ENCODE data around the gene PEX5L. TPM values are rescaled to one million over a fixed set of nuclear protein-coding genes. Genes with fewer than 3 reads are reported as not detected.

Gene PEX5L
- total RNA-seq, 2 donors from 2014 or later: 1.1 to 1.5 TPM

DNA sequence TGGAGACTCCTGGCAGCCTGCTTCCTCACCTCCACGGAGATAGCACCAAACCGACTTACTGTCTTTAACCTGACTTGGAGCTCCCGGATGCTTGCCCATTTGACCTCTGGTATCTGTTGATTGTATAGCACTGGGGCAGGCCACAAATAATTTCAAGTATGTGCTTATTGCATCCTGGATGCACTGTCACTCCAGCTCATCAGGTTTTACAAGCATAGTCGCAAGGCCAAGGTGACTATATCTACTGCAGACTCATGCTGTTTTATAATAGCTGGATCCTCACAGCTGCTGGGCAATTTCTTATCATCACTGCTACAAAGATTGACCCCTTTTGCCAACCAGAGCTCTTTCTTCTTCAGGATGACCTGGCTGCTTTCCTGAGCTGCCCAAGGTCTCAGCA is 45.6 kb downstream of the PEX5L start:
- Mint-ChIP-seq H3K36me3 (no peaks in the 10 kb centered on the region), H3K4me3 (no peak overlapping the region), H3K27ac (no peak overlapping the region), H3K4me1 (ENCODE audit: low read depth in 2 of 2) (no peaks in the 10 kb centered on the region), H3K27me3 (peaks cover 0 to 2% of the 10 kb centered on the region in 2 donors), H3K9me3 (peaks cover 6% of the 10 kb centered on the region)
- ATAC-seq: no peak
- no peak for DNase-seq (ENCODE audit: low spot score)

DNA sequence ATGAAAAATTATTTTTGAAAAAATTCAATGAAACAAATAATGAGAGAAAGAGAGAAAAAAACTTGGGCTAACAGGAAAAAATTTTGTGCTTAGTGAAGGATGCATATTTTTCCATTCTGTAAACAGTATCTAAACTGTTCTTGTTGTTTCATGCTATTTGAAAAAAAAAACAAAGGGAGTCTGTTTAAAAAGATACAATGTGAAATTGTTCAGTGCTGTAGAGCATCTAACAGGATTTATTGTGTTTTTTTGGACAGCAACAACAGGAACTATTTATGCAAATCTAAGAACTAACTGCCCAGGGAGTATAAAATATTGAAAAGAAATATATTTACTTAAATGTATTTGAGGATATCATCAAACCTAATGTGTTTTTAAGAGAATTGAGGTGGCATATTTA is 55.1 kb downstream of the PEX5L start:
- ATAC-seq: no peak
- peaks cover 0 to 2% of the 10 kb centered on the region in 2 donors for H3K27me3 Mint-ChIP-seq
- no peaks in the 10 kb centered on the region for H3K9me3 Mint-ChIP-seq
- DNase-seq (ENCODE audit: low spot score): no peak
- no peaks in the 10 kb centered on the region for H3K36me3 Mint-ChIP-seq
- no peak overlapping the region for H3K4me3 Mint-ChIP-seq
- H3K27ac Mint-ChIP-seq: no peak overlapping the region
- no peaks in the 10 kb centered on the region for H3K4me1 Mint-ChIP-seq (ENCODE audit: low read depth in 2 of 2)

DNA sequence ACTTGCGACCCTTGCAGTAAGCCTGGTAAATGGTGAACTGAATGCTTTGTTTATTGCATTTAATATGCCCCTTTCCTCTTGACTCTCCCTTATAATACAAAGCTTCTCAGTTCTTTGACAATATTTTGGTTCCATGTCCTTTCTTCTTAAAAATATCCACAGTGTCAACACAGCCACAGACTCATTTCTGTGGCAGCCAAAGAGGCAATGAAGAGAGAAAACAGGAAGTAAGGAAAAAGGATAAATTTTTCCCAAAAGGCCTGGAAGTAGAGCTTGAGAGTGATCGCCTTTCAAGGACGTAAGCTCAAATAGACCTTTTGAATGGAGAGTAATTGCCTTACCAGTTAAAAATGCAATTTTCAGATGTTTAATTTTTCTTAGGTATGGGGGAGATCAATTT is 59.4 kb downstream of the PEX5L start:
- Mint-ChIP-seq H3K27ac (no peak overlapping the region), H3K4me3 (no peak overlapping the region), H3K36me3 (no peaks in the 10 kb centered on the region), H3K9me3 (no peaks in the 10 kb centered on the region), H3K4me1 (ENCODE audit: low read depth in 2 of 2) (no peaks in the 10 kb centered on the region), H3K27me3 (peaks cover 7 to 8% of the 10 kb centered on the region in 2 donors)
- DNase-seq (ENCODE audit: low spot score) (no peak), ATAC-seq (no peak)

DNA sequence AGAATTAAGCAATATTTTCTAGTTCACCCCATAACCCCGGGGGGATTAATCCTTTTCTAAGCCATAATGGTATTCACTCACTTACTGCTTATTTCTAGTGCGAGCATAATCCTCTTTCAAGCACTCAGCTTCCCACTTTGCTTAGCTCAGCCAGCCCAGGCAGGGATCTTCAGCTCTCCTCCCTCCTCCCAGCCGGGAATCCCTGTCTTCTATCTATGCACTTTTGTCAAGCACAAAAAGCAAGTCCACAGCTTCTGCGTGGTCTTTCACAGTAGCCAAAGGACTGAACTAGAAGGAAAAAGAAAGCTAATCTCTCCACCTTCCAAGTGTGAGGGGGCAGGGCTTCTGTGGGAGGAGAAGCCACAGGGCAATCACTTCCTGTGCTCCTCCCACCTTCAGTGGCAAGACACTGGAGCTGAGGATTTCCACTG is 62.8 kb downstream of the PEX5L start:
- H3K9me3 Mint-ChIP-seq: no peaks in the 10 kb centered on the region
- ATAC-seq (no peak), DNase-seq (ENCODE audit: low spot score) (no peak)
- H3K27me3 Mint-ChIP-seq: peaks cover 7 to 8% of the 10 kb centered on the region in 2 donors
- H3K4me3 Mint-ChIP-seq: no peak overlapping the region
- H3K4me1 Mint-ChIP-seq (ENCODE audit: low read depth in 2 of 2): peaks cover 0 to 4% of the 10 kb centered on the region in 2 donors
- no peak overlapping the region for H3K27ac Mint-ChIP-seq
- H3K36me3 Mint-ChIP-seq: no peaks in the 10 kb centered on the region

DNA sequence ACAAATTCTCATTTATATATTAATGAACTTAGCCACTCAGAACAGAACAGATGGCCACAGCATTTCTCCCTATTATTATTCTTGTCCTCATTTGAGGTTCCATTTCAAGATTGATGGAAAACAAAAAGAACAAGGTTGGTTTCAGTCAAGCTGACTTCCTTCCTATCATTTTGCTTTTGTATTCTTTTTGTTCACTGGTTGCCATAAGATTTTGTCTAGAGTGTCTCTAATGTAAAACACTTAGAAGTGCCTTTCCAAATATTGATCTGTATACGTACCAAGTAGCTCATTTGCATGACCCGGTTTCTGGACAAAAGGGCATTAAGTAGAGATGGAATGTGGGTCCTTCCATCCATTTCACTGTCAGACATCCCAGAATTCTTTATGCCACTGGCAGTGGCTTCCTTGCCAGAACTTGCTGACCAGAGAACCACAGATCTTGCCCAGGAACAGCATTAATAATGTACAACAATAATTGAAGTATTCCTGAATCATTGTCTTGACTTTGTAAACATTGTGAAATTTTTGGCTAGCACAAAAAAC is 63.8 kb downstream of the PEX5L start:
- Mint-ChIP-seq H3K4me3 (no peak overlapping the region), H3K36me3 (no peaks in the 10 kb centered on the region), H3K27ac (no peak overlapping the region), H3K27me3 (peaks cover 7 to 8% of the 10 kb centered on the region in 2 donors), H3K9me3 (no peaks in the 10 kb centered on the region), H3K4me1 (ENCODE audit: low read depth in 2 of 2) (peaks cover 0 to 4% of the 10 kb centered on the region in 2 donors)
- no peak for DNase-seq (ENCODE audit: low spot score)
- ATAC-seq: no peak

DNA sequence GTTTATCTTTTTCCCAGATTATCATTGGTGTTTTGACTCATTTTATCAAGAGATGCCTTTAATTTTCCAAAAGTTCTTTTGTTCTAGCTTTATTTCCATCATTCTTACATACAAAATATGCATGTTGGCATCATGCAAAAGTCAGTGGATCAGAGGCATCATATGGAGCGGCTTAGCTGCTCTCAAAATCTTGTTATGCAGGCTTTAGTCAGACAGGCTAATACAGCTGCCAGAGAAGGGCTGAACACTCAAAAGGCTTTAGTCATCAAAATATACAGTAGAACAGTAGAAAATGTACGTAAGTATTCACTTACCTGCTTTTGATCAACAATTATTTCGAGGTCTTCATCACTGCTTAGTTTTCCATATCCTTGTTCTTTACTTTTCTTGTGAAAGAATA is 65.5 kb downstream of the PEX5L start:
- no peak overlapping the region for H3K27ac Mint-ChIP-seq
- no peak for DNase-seq (ENCODE audit: low spot score)
- H3K27me3 Mint-ChIP-seq: peaks cover 7 to 11% of the 10 kb centered on the region in 2 donors
- H3K4me3 Mint-ChIP-seq: no peak overlapping the region
- H3K4me1 Mint-ChIP-seq (ENCODE audit: low read depth in 2 of 2): peaks cover 0 to 4% of the 10 kb centered on the region in 2 donors
- no peaks in the 10 kb centered on the region for H3K36me3 Mint-ChIP-seq
- no peaks in the 10 kb centered on the region for H3K9me3 Mint-ChIP-seq
- no peak for ATAC-seq

DNA sequence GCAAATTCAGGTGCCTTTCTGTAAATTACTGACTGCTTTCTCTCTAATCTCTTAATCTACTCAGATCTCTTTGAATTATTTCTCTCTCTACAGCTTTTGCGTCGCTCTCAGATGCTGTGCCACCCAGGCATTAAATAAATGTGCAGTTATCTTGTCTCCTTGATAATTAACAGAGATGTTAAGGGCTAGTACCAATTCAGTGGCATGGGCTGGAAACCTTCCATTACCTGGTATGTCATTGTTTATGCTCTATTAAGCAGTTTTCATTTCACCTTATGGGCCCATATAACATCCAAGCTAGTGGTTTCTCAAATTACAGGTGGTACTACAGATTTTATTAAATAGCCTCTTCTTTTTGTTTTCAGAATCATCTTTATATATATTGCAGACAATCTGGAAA is 66.0 kb downstream of the PEX5L start:
- no peak for DNase-seq (ENCODE audit: low spot score)
- Mint-ChIP-seq H3K4me3 (no peak overlapping the region), H3K36me3 (no peaks in the 10 kb centered on the region), H3K27me3 (peaks cover 2 to 6% of the 10 kb centered on the region in 2 donors), H3K9me3 (no peaks in the 10 kb centered on the region), H3K27ac (no peak overlapping the region), H3K4me1 (ENCODE audit: low read depth in 2 of 2) (peaks cover 0 to 4% of the 10 kb centered on the region in 2 donors)
- ATAC-seq: no peak

DNA sequence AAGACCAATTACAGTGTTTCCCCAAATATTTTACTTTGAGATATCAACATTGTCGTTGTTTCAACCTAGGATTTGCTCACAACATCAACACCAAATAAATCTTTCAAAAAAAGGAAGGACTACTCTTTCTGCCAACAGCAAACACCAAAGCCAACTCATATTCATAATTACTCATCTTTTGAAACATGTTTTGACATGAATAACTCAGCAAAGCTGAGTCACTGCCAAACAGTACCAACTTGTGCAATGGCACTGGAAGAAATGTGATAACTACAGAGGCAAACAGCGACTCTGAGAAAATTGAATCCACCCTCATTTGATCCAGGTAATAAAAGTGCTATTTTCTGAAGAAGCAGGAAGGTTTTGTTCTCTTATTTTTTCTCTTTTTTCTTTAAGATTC is 67.2 kb downstream of the PEX5L start:
- no peaks in the 10 kb centered on the region for H3K9me3 Mint-ChIP-seq
- H3K36me3 Mint-ChIP-seq: no peaks in the 10 kb centered on the region
- DNase-seq (ENCODE audit: low spot score): no peak
- peak overlapping the region; percentile 62 for H3K4me3 Mint-ChIP-seq
- H3K27me3 Mint-ChIP-seq: peaks cover 0 to 5% of the 10 kb centered on the region in 2 donors
- peaks cover 0 to 9% of the 10 kb centered on the region in 2 donors for H3K4me1 Mint-ChIP-seq (ENCODE audit: low read depth in 2 of 2)
- H3K27ac Mint-ChIP-seq: peak overlapping the region; percentile 69 to 75
- ATAC-seq: peak; percentile 70 to 80

DNA sequence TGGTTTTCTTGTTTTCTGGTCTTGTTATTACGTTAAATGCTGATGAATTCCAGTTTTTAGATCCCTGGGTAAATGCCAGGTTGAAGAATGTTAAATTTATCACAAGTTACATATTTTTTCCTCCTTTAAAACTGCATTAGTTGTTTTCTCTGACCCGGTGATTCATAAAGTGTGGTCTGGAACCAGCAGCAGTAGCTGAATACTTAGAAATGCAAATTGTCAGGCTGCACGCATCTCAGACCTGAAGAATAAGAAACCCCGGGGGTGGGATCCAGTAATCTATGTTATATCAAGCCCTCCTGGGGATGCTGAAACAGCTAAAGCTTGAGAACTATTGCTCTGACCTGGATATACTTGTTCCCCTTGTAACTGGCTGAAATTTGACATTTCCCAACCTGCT is 69.1 kb downstream of the PEX5L start:
- H3K9me3 Mint-ChIP-seq: no peaks in the 10 kb centered on the region
- H3K4me3 Mint-ChIP-seq: peak overlapping the region; percentile 3
- DNase-seq (ENCODE audit: low spot score): no peak
- no peaks in the 10 kb centered on the region for H3K36me3 Mint-ChIP-seq
- ATAC-seq: peak in 1 of 2 donors; percentile 71
- H3K27ac Mint-ChIP-seq: peak overlapping the region in 1 of 2 donors; percentile 24
- peaks cover 0 to 3% of the 10 kb centered on the region in 2 donors for H3K27me3 Mint-ChIP-seq
- peaks cover 0 to 12% of the 10 kb centered on the region in 2 donors for H3K4me1 Mint-ChIP-seq (ENCODE audit: low read depth in 2 of 2)

DNA sequence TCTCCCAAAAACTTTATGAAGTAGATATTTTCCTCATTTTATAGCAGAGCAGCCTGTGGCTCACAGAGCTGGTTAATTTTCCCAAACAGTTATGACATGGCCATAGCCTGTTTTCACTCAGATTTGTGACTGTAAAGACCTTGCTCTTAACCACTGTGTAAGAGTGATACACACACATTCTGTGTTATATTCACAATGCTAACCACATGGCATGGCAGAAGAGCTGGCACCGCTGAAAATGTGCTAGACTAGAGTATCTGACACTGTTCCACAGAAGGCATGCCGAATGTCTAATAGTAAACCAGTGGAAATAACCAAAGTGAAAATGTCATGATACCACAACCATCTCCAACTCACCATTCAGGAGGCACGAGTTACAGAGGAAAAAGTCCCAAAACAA is 71.8 kb downstream of the PEX5L start:
- DNase-seq (ENCODE audit: low spot score) (no peak), ATAC-seq (peak; percentile 61 to 69)
- H3K4me1 Mint-ChIP-seq (ENCODE audit: low read depth in 2 of 2): peaks cover 4 to 19% of the 10 kb centered on the region in 2 donors
- H3K27ac Mint-ChIP-seq: no peak overlapping the region
- no peak overlapping the region for H3K4me3 Mint-ChIP-seq
- H3K36me3 Mint-ChIP-seq: no peaks in the 10 kb centered on the region
- no peaks in the 10 kb centered on the region for H3K9me3 Mint-ChIP-seq
- H3K27me3 Mint-ChIP-seq: peaks cover 0 to 5% of the 10 kb centered on the region in 2 donors

DNA sequence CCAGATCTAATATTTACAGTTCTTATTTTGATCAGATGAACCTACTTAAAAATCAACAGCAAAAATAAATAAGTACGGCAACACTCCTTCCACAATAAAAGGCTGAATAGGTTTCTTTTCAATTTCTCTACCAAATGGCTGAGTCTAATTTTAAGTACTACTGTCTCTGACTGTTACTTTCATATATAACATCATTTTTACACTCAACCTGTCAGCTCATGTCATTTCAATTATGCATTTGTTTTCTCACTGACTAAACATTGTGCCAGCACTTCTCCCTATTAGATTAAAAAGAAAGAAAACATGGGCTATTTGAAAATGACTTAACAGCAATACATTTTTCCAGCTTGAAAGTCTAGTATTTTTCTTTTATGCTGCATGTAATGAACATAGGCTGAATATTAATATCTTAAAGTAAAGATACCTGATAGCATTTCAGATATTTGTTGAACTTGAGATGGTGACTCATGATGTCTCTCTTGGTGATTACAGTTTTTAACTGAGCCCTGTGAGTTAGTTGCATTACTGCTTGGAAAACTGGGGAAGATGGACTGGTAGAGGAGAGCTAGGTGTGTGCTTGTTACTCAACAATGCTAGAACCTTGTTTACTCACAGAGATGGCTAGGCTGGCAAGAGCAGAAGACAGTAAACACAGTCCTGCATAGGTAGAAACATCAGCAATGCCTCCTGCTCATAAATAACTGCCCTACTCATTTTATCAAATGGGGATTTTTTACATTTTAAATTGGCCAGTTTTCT is 73.9 kb downstream of the PEX5L start:
- DNase-seq (ENCODE audit: low spot score) (no peak), ATAC-seq (no peak)
- H3K27ac Mint-ChIP-seq: no peak overlapping the region
- H3K27me3 Mint-ChIP-seq: peaks cover 0 to 5% of the 10 kb centered on the region in 2 donors
- H3K36me3 Mint-ChIP-seq: no peaks in the 10 kb centered on the region
- no peaks in the 10 kb centered on the region for H3K9me3 Mint-ChIP-seq
- H3K4me1 Mint-ChIP-seq (ENCODE audit: low read depth in 2 of 2): peaks cover 4 to 20% of the 10 kb centered on the region in 2 donors
- no peak overlapping the region for H3K4me3 Mint-ChIP-seq

DNA sequence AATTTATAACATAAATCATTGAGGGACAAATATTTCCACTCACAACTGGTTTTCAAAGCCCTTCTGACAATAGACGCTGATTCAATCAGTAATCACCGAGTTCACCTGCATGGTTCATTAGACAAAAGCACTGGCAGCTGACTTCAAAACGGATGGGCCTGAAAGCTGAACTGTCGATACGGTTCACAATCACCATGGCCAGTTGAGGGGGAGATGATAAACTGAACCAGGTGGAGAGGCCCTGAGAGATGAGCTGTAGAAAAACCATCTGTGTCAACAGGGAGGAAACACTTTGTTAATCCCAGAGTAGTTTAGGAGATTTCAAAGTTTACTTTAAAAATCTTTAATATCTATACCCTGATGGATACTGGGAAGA is 75.0 kb downstream of the PEX5L start:
- Mint-ChIP-seq H3K9me3 (no peaks in the 10 kb centered on the region), H3K4me1 (ENCODE audit: low read depth in 2 of 2) (peaks cover 11 to 31% of the 10 kb centered on the region in 2 donors), H3K36me3 (no peaks in the 10 kb centered on the region), H3K27me3 (peaks cover 0 to 5% of the 10 kb centered on the region in 2 donors), H3K4me3 (no peak overlapping the region), H3K27ac (no peak overlapping the region)
- DNase-seq (ENCODE audit: low spot score) (no peak), ATAC-seq (no peak)

DNA sequence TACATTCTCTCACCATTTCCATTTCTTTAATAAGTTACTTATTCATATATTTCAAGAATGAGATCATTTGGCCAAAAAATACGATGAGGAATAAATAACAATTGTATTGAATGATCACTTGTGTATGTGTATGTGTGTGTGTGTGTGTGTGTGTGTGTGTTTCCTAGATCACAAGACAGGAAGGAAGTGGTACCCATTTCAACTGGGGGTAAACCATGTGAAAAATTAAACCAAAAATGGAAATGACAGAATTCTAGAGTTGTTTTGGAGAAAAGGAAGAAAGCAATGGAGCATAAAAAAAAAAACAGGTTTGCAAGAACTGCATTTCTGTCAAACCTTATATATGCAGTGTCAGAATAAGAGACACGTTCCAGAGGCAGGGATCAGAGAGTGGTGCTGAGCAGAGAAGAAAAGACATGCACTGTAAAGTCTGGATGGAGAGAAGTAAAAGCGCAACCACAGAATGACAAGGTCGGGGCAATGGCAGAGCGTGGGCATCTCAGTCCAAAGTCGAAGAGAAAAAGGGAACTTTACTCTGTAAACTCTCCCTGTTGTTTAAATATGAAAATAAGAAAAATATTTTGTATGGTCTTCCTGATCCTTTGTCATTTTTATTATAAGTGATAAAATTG is 75.5 kb downstream of the PEX5L start:
- ATAC-seq (no peak), DNase-seq (ENCODE audit: low spot score) (no peak)
- Mint-ChIP-seq H3K4me1 (ENCODE audit: low read depth in 2 of 2) (peaks cover 13 to 36% of the 10 kb centered on the region in 2 donors), H3K4me3 (peak overlapping the region; percentile 12), H3K36me3 (no peaks in the 10 kb centered on the region), H3K27me3 (peaks cover 0 to 5% of the 10 kb centered on the region in 2 donors), H3K9me3 (no peaks in the 10 kb centered on the region), H3K27ac (no peak overlapping the region)

DNA sequence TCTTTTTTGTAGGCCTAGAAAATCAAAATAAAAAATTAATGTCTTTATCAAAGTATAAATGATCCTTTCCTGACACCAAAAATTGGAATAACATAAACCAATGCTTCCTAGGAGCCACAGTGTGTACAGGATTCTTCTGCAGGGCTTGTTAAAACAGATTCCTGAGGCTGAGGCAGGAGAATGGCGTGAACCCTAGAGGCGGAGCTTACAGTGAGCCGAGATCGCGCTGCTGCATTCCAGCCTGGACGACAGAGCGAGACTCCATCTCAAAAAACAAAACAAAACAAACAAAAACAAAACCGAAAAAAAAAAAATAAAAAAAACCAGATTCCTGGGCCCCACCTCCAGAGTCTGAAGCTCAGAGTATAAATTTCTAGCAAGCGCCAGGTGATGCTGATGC is 78.0 kb downstream of the PEX5L start:
- Mint-ChIP-seq H3K4me3 (no peak overlapping the region), H3K27me3 (peaks cover 0 to 5% of the 10 kb centered on the region in 2 donors), H3K9me3 (no peaks in the 10 kb centered on the region), H3K4me1 (ENCODE audit: low read depth in 2 of 2) (peaks cover 13 to 34% of the 10 kb centered on the region in 2 donors), H3K36me3 (no peaks in the 10 kb centered on the region), H3K27ac (no peak overlapping the region)
- ATAC-seq: no peak
- DNase-seq (ENCODE audit: low spot score): no peak
